GM19467 (cell line): ENCODE data around the gene PPFIBP1.
"Not testable (repeated sequence)": the region's sequence is repeated elsewhere in the genome, so short reads cannot be mapped to it uniquely, and the experiment has no call there.

ENCODE experiments used
- ATAC-seq: cut with Tn5 transposase; IDR thresholded peaks from one replicate; pipeline ENCODE4 v1.9.1; 2021; ENCODE audit warnings: mild to moderate bottlenecking, moderate library complexity; ENCODE audit not compliant: unreplicated experiment

The PPFIBP1 gene

DNA sequence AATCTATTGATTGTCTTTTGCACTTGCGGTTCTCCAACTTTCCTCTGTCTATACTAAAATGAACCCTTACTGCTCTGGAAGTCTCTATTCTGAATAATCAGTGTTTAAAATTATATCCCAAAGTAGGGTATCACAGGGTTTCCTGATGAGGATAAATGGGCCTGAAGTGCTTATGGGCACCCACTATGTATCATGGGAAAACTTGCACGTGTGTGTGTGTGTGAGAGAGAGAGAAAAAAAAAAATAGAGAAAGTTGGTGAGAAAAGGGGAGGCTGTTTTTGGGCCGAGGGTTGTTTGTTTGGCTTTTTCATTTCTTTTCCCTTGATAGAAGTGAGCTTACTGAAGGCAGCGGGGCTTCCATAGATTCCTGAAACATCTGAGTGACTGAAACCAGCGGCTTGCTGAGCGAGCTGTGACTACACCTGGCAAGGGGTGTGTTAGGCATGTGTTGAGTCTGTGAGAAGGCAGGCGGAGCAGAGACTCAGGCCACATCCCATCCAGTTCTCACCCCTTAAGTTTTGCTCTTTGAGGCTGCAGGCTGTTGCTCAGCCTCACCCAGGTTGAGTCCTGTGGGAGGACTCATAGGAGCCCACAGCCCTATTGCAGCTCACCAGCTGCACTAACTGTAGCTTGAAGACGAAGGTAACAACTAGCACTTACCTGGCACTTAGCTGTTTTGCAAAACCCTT, 17.2 kb downstream of the PPFIBP1 start:
- ATAC-seq, result no peak

DNA sequence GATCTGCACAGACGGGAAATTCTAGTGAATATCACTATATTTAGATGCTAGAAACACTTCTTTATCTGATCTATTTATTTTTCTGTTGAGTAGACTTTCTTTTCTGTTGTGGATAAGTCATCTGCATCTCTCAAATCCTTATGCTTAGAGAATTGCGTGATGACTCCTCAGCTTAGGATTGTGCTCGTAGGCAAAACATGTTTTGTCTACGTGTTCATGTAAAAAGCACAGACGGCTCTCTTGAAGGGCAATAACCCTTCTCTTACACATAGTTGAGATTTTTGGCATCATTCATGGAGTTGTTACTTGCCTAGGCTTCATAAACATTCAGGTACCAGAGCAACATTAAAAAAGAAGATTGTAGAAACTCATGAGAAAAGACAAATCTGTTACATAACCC, 18.6 kb downstream of the PPFIBP1 start:
- no peak for ATAC-seq

DNA sequence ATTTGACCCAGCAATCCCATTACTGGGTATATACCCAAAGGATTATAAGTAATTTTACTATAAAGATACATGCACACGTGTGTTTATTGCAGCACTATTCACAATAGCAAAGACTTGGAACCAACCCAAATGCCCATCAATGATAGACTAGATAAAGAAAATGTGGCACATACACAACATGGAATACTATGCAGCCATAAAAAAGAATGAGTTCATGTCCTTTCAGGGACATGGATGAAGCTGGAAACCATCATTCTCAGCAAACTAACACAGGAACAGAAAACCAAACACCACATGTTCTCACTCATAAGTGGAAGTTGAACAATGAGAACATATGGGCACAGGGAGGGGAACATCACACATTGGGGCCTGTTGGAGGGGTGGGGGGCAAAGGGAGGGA, 20.9 kb downstream of the PPFIBP1 start:
- not testable (repeated sequence) for ATAC-seq

DNA sequence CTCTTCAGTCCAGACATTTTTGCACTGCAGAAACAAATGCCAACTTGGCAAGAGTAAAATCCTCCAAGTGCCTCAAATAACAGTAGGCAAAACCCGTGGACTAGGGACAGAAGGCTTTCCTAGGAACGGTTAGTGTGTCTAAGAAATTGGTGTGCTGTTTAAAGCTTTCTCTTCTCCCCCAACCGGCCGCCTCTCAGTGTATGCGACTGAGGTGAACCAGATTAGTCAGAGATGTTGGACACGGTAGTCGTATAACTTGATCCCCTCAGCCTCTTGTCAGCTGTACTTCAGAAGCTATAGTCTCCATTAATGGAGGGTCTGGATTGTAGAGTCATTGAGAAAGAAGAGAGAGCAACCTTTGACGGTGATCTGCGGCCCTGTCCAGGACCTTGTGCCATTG, 21.7 kb downstream of the PPFIBP1 start:
- ATAC-seq, result no peak

DNA sequence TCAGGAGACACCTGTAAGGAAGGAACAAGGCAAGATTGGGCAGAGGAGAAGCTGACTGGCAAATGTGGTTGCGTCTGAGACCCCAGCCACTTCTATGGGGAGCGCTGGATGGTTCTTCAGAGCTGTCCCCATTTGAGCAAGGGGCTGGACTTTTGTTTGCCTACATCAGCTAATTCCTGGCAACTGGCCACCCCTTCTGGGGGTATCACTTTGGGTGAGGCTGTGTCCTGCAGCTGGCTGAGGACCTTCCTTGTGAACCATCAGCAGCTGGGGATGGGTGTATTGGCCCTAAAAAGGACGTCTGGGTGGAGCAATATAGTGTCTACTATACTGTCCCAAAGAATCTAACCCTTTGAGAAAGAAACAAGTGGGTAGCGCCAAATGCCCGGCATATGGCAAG, 23.6 kb downstream of the PPFIBP1 start:
- no peak for ATAC-seq

DNA sequence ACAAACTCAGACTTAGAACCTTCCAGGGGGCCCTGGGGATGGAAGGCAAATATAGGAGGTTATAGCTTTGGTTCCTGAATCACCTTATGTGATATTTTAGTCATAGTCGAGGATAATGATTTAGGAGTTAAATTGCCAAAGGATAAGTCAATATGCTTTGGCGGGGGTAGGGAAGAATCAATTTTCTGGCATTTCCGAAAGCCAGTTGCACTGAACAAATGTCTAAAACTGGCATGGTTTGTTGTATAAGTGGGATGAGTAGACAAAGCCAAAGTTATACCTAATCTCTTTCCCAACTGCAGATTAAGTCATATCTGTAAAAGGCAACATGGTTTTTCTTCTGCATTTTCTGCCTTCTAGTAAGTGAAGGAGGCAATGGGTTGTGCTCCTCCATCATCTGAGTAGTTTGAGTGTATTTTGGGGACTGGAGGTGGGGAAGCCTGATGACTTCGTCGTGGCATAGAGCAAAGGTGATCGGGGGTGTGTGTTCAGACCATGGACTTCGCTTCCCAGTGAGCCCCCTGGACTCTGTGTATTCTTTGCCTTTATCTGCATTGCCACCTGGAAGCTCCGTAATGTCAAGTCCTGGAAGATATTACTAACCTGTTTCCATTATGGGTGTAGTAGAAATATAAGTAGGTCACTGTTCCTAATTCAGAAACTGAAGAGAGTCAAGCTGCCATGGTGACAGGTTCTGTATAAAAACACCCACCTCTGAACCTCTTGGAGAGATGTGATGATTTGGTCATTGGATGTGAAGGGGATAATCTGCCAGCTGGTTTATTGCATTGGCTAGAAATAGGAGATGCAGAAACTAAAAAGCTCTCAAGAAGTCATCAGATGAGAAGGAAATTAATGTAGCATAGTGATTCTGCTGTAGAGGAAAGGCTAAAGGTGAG, 24.5 kb downstream of the PPFIBP1 start:
- no peak for ATAC-seq

DNA sequence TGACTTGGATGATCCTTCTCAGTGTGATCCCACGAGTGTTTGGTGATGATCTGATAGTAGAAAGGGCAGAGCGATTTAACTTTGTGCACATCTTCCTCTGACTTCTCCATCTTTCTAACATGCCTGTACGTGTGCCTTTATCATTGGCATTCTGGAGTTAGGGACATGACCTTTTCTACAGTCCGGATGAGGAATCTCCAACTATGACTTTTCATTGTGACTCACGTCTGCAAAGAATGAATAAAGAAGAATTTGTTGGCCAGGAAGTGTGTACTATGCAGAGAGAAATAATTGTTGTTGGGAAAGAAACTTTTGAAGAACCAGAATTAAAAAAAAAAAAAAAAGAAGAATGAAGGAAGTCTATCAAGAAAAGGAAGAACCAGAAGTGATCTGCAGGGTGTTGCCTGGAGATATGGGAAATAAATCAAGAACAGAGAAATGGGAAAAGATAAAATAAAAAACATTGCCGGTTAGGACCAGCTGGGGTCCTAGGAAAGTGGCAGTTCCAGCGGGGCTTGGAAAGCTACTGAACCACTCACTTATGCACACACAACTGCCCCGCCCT, 25.3 kb downstream of the PPFIBP1 start:
- ATAC-seq, result no peak

DNA sequence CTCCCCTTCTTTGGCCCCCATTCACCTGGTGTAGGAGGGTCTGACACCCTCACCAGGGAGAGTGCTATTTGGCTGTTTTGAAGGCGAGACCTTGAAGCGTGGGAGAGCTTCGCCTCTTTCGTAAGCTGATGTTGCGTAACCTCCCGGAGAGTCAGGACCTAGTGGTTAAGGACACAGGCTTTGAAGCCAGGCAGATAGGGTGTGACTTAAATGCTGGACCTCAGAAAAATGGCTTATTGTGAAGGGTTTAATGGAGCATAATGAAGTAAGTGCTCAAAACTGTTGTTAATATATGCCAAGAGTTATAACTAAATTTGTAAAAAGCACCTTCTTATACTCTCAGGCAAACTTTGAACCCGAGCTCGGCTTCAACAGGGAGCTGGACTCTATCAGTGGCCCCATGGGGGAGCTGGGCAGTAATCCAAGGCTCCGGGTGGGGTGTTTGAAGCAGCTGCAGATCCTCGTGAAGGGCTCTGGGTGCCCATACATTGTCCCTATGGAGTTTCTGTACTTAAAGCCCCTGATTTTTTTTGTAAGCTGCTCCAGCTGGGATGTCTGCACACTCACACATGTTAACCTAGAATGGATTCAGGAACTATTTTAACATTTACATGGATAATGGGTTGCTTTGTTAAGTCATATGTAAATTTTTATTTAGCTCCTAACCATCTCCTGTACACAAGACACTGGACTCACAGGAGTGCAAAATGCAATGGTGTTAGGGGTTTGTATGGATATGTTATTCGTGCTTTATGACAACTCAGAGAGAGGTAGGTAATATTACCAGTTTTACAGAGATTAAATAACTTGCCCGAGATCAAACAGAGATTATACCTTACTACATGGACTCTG, 26.0 kb downstream of the PPFIBP1 start:
- no peak for ATAC-seq

DNA sequence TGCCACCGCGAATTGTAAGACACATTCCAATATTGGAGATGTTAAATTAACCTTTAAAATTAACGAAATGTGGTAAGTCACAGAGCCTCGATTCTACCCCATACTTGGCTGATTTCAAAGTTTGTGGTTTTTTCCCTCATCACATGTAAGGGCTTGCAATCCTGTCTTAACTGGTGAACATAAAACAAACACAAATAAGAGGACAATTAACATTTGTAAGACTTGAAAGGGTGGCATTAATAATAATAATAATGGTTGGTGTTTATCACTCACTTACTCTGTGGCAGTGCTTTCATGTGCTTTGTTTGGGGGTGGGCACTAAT, 26.6 kb downstream of the PPFIBP1 start:
- no peak for ATAC-seq

DNA sequence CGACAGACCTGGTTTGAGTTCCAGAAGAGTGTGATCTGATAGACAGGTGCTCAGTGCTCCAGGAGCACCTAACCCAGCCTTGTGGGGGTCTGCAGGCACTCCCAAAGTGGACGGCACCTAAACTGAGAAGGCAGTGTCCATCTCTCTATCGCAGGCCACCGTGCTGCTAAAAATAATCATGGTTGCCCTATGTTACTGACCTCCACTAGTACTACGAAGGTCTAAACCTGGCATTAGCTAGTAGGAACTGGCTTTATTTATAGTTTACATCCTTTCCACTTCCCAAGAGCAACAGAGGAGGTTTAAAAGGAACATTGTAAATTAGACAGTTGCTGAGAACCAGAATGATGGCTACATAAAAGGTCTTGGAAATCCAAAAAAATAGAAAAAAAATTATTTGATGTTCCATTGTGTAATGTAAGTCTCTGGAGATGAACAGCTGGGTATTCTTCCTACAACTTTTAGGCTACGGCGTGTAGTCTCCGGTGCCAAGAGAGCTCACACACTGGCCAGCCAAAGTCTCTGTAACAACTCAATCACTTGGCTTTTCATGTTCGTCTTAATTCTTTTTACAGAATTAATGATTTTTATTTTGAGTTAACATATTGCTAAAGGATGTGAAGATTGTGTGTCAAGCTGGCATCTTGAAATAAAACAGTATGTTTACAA, 27.3 kb downstream of the PPFIBP1 start:
- ATAC-seq, result no peak

DNA sequence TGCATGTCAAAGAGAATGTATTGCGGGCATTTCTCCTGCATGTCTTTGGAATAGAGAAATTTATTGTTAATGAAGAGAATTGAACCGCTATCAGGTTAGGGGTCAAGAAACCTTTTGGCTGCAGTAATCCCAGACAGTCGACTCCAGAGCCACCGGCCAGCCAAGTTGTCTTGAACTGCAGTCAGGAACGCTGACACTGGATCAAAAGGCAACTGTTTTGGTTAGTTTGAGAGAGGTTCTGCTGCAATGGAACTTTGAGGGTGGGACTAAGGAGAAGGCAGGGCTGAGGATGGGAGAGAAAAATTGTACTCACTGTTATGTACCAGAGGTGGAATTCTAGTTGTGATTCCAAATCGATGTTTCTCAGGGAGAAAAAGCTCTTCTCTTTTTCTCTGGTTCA, 28.2 kb downstream of the PPFIBP1 start:
- no peak for ATAC-seq

DNA sequence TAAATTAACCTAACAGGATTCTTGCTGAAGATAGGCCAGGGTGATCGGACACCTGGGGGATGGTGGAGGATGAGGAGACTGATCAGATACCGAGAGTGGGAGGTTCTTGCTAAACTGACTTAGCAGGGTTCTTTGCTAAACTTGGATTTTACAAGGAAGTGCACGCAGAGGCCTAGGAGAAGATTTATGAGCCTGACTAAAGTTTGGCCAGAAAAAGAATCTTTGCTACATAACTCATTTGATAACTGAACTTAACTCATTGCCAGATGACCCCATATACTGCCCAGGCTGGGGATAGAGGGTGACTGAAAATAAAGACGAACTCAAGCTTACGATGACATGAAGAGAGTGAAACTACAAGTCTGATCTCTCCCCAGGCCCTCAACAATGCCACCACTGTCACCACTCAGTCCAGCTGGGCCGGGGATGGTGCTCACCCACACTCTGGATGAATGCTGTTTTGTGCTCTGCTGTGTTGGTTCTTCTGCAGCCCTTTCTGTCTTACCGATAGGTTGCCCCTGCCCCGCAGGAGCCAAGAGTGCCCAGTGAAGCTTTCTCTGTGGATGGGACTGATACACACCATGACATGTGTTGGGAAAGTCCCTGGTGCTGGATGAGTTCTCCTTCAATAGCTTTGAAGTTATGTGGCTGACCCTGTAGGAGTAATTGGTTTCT, 29.0 kb downstream of the PPFIBP1 start:
- ATAC-seq, result no peak

DNA sequence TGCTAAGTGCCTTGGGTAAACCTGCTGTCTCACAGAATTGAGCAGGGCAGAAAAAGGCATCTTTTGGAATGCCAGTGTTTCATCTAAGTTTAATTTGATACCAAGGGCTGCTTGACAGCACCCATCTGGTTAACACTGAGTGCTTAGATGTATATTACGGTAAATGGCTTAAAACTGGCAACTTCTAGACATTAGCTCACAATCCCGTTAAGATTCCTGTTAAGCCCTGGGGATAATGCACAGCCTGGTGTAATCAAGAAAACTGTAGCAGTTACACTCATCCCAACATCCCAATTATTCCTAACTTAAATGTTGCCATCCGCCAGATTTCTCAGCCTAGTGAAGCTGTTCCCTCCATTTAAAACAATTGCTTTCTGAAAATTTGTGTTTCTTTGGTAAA, 29.9 kb downstream of the PPFIBP1 start:
- no peak for ATAC-seq

DNA sequence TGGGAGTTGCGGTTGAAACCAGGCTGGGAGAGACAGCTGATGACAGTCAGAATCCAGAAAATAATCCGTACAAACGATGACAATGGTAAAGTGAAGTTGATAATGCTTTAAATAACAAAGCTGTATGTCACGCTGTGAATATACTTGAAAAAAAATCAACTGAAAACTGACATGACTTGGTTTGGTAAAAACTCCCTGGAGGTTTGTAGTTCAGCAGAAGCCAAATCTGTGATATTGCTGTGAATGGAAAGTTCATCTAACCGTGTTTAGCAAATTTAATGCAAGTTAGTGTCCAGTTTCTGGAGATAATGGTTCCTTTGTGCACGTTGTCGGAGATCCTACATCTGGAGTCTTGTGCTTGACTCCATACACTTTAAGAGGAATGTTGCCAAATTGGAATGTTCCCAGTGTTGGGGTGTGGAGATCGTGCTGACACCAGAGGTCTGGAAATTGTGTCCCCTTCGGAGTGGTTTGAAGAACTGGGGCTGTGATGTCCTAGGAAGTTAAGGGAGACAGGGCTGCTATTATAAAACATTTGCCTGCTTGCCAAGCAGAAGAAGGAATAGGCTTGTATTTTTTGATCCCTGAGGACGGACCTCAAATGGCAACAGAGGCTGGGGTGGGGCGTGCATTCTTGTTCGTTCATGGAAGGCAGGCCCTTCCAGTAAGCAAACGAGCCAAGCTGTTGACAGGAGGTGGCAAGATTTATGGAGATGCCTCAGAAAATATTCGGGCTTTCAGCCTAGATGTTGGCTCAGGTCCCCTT, 30.6 kb downstream of the PPFIBP1 start:
- ATAC-seq, result no peak

DNA sequence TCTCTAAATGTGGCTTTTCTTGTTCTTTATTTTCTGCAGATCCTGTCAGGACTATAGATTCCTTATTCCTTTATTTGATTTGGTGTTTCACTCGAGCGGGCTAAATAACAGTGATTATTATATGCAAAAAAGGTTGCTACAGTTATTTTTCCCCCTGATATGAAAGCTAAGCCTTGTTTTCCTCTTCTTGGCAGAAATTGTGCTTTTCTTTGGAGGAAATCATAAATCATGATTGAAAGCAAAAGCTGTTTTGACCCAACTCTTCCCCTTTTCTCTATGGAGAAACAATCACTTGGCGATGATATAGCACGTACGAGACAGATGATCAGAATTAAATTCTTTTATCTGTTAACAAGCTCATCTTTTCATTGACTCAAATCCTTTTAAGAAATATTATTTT, 31.4 kb downstream of the PPFIBP1 start:
- ATAC-seq, result no peak

DNA sequence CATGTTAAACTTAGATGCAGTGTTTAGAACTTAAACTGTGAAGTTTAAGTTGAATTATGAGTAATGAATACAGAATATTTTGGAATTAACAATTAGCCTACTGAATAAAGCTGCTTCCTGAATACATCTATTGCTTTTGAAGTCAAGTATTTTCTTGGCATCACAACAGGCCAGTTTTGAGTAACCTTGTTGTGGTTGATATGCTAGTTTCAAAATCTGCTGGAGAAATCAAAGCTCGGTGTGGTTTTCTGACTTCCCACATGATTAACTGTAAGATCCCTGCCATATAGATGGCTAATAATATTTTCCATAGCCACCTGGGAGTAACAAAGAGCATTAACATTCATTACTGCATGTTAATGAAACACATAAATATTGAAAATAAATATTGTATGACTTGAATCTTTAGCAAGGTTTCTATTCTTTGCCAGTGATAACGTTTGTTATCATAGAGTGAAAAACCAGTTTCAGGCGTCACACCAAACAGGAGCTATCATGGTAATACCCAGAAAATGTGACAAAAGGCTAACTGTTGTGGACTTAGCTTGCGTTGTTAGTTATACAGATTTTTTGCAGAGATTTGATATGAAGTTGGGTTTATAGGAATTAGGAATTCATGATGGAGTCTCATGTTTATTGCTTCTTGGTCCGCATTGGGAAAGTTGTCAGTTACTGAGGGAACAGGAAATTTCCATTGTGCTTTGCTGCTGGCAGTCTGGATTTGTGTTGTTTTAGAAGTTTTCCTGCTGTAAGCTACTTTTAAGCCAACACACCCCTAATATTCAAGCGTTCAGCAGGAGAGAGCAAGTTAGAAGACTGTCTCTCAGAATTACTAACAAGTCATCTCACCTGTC, 32.1 kb downstream of the PPFIBP1 start:
- ATAC-seq, result no peak

DNA sequence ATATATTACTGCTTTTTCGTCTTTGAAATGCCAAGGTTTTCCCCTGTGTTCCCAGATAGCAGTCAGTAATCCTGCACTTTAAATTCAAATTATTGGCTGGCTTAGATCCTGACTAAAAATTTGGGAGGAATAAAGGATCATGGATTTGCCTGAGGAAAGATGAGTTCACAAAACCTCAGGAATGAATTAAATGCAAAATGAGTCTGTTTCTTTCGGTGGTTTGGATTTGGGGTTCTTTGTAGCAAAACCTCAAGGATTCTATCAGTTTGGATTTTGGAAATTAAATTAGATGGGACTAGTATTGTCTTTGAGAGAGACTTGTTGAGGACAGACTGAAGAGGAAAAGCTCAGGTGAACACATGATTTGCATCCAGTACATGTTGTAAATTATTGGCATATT, 36.1 kb downstream of the PPFIBP1 start:
- no peak for ATAC-seq

DNA sequence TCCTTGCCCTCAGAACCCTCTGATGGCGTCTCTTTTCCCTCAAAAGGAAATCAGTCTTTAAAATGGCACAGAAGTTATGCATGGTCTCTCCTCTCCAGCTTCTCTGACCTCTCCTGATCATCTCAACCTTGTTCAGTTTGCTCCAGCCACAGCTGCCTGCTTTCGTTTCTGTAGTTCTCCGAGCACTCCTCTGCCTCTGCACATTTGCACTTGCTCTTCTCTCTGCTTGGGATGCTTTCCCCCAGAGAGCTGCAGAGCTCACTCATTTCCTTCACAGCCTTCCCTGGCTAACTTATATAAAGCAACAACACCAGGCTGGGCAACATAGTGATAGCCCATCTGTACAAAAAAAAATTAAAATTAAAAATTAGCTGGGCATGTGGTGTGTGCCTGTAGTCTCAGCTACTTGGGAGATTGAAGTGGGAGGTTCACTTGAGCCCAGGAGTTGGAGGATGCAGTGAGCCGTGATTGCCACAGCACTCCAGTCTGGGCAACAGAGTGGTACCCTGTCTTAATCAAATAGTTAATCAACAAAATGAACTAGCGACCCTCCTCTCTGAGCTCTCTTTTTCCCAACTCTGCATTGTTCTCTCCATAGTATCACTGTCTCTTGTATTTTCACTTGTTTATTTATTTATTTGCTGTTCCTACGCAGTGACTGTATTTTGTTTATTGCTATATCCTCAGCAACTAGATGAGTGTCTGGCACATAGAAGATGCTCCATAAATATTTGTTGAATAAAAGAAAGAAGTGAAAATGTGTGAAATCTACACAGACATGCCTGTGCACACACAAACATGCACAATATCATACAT, 37.7 kb downstream of the PPFIBP1 start:
- ATAC-seq, result no peak
